K562 (cell line): ENCODE data around the gene GOT2. TPM values are rescaled to one million over a fixed set of nuclear protein-coding genes. Genes with fewer than 3 reads are reported as not detected.

ENCODE experiments used
- ATAC-seq: fragments of 200-7000 bp; cut with Tn5 transposase; 3 replicates; pipeline ENCODE4 v1.9.1; 2020; ENCODE audit warnings: moderate library complexity
- BruUV-seq: library from RNA; stranded (reverse); fragments of 400-500 nt; replicated peaks from 2 replicates; lab custom pipeline; 2021; lab: Mats Ljungman, UMichigan
- CTCF ChIA-PET: fragments of 300-600 bp; formaldehyde crosslinking; extraction: SDS; loops from one replicate; lab custom pipeline; 2021; ENCODE audit warnings: low intra/inter-chr PET ratio; lab: Yijun Ruan, JAX
- POLR2A ChIA-PET: fragments of 300-600, 350-650 bp; sonication (Branson Sonifier 250); formaldehyde crosslinking; extraction: SDS; loops from one replicate; lab custom pipeline; 2021; ENCODE audit warnings: antibody characterized with exemption, inconsistent platforms; lab: Yijun Ruan, JAX
- DNase-seq, 4 experiments: peaks; one replicate each; pipeline versions ENCODE4 v3.0.0 to v3.0.0-alpha.2; 2011 to 2018; ENCODE audit warnings: low spot score in 3 of 4, mixed read lengths in 3 of 4; ENCODE audit errors: extremely low read depth in 1 of 4
- FAIRE-seq: peaks from 2 replicates; lab custom pipeline; 2011; peaks lifted over from hg19 to GRCh38; lab: Jason Lieb, UNC
- H2AFZ ChIP-seq: 2 replicates; pipeline ENCODE4 v1.6.0; 2011; ENCODE audit warnings: low read depth, low read length, control low read depth, inconsistent platforms
- H3K27ac ChIP-seq: fragments of 200-600 bp; 3 replicates; pipeline ENCODE4 v1.8.0; 2011; ENCODE audit warnings: low read depth, mild to moderate bottlenecking, control low read depth, inconsistent platforms, low read length, moderate library complexity, mixed read lengths; ENCODE audit errors: extremely low read depth
- H3K27me3 ChIP-seq, 2 experiments: fragments of 300-600 bp in 1 of 2; 2 replicates in 1 of 2; 3 replicates in 1 of 2; pipeline versions ENCODE4 v1.6.0 to v1.8.0; 2011; ENCODE audit warnings: inconsistent platforms in 2 of 2, low read length in 2 of 2, mild to moderate bottlenecking in 1 of 2, mixed read lengths in 1 of 2, moderate library complexity in 1 of 2; ENCODE audit not compliant: control insufficient read depth in 2 of 2, insufficient read depth in 2 of 2
- H3K36me3 ChIP-seq: fragments of 300-600 bp; 3 replicates; pipeline ENCODE4 v1.8.0; 2011; ENCODE audit warnings: mild to moderate bottlenecking, low read length, inconsistent platforms; ENCODE audit not compliant: control insufficient read depth, insufficient read depth
- H3K4me1 ChIP-seq, 2 experiments: fragments of 200-600 bp in 1 of 2; replicated peaks in 1 of 2; 2 replicates in 1 of 2; 3 replicates in 1 of 2; pipeline versions ENCODE4 v1.5.1 to v1.8.0; 2011; ENCODE audit warnings: inconsistent platforms in 2 of 2, low read length in 2 of 2, mild to moderate bottlenecking in 1 of 2, mixed read lengths in 1 of 2, moderate library complexity in 1 of 2; ENCODE audit not compliant: control insufficient read depth in 2 of 2, insufficient read depth in 2 of 2
- H3K4me2 ChIP-seq: 2 replicates; pipeline ENCODE4 v1.6.1; 2011; ENCODE audit warnings: low read length, control low read depth, inconsistent platforms, mixed read lengths; ENCODE audit not compliant: insufficient read depth
- H3K4me3 ChIP-seq: fragments of 200-600 bp; sonication (generic), shearing (Covaris generic); 2 replicates; pipeline ENCODE4 v1.5.1; 2016; ENCODE audit warnings: control low read depth, inconsistent platforms
- H3K79me2 ChIP-seq: fragments of 200-600 bp; 3 replicates; pipeline ENCODE4 v1.8.0; 2011; ENCODE audit warnings: low read length, inconsistent platforms; ENCODE audit not compliant: control insufficient read depth, insufficient read depth
- H3K9ac ChIP-seq, 2 experiments: 2 replicates each; pipeline versions ENCODE4 v1.6.0 to v1.6.1; 2011; ENCODE audit warnings: low read depth in 2 of 2, low read length in 2 of 2, control low read depth in 1 of 2, inconsistent platforms in 1 of 2, mild to moderate bottlenecking in 1 of 2, mixed read lengths in 1 of 2; ENCODE audit not compliant: insufficient read depth in 1 of 2
- H3K9me1 ChIP-seq: one replicate; pipeline ENCODE4 v1.6.0; 2011; ENCODE audit warnings: inconsistent platforms, mild to moderate bottlenecking, low read length, moderate library complexity; ENCODE audit not compliant: control insufficient read depth, insufficient read depth
- H3K9me3 ChIP-seq: replicated peaks from 2 replicates; pipeline ENCODE4 v1.5.1; 2011; ENCODE audit warnings: low read depth, low read length, inconsistent platforms; ENCODE audit not compliant: control insufficient read depth, insufficient read depth
- H4K20me1 ChIP-seq: replicated peaks from 2 replicates; pipeline ENCODE4 v1.6.1; 2011; ENCODE audit warnings: low read length, inconsistent platforms, mixed read lengths; ENCODE audit not compliant: control insufficient read depth, insufficient read depth
- ASH1L ChIP-seq: fragments of 450-650 bp; IDR thresholded peaks from 2 replicates; pipeline ENCODE4 v1.6.1; 2018; ENCODE audit warnings: borderline replicate concordance, mild to moderate bottlenecking, low read depth; ENCODE audit not compliant: partially characterized antibody
- HNRNPUL1 ChIP-seq: fragments of 200-400 bp; formaldehyde crosslinking; IDR thresholded peaks from 2 replicates; pipeline ENCODE4 v1.6.1; 2017; ENCODE audit warnings: low read length
- NCOA2 ChIP-seq, 2 experiments: fragments of 450-650 bp; IDR thresholded peaks; 2 replicates each; pipeline ENCODE4 v1.6.1; 2018; ENCODE audit warnings: mild to moderate bottlenecking in 2 of 2, moderate library complexity in 1 of 2; ENCODE audit not compliant: partially characterized antibody in 2 of 2
- PTBP1 ChIP-seq: fragments of 200-400 bp; formaldehyde crosslinking; IDR thresholded peaks from 2 replicates; pipeline ENCODE4 v1.6.1; 2017; ENCODE audit warnings: low read depth, low read length
- SMARCA5 ChIP-seq: fragments of 450-650 bp; IDR thresholded peaks from 2 replicates; pipeline ENCODE4 v1.6.1; 2016
- WGBS: fragments of 100-300 bp; shearing (Covaris generic); methylation state at CpG from one replicate; pipeline ENCODE4 v1.1.6; 2016; ENCODE audit warnings: low coverage, mixed read lengths; ENCODE audit not compliant: insufficient coverage; ENCODE audit errors: missing lambda C conversion rate; 5-methylcytosine and 5-hydroxymethylcytosine counted together
- in situ Hi-C: fragments of 300-500 bp; cut with MboI; formaldehyde crosslinking; loops from 4 replicates; pipeline ENCODE4 v1.15.0; 2018; ENCODE audit warnings: inconsistent platforms, mixed read lengths
- intact Hi-C: fragments of 100-400 bp; cut with micrococcal nuclease; formaldehyde crosslinking; loops from 2 replicates; pipeline ENCODE4 v1.14.2; 2022
- polyA plus RNA-seq, 8 experiments: library from polyadenylated mRNA; depleted of rRNA in 4 of 8; stranded (reverse) in 5 of 8; unstranded in 3 of 8; fragments of >200 nt; fragmentation: Nextera tagmentation in 2 of 8; fragmentation: Illumina TruSeq in 1 of 8; extraction: Ambion mirVana in 2 of 8; extraction: Trizol in 1 of 8; gene quantifications; 2 replicates each; pipeline versions ENCODE4 v1.2.1 to v1.2.3, GENCODE V29; 2011 to 2014; ENCODE audit warnings: inconsistent platforms in 1 of 8, missing spikeins in 1 of 8
- total RNA-seq, 7 experiments: library from RNA; depleted of rRNA in 6 of 7; stranded (reverse); fragments of >200 nt in 6 of 7; fragmentation: Illumina TruSeq in 2 of 7; extraction: Trizol in 2 of 7; gene quantifications; 2 replicates each; pipeline versions ENCODE4 v1.2.1 to v1.2.3, GENCODE V29; 2011 to 2021; ENCODE audit warnings: low replicate concordance in 1 of 7
- TF ChIP-seq, protein P1 (sequence below), 2 experiments: fragments of 450-650 bp in 1 of 2; sonication (generic) in 1 of 2; formaldehyde crosslinking in 1 of 2; IDR thresholded peaks in 1 of 2; conservative IDR thresholded peaks in 1 of 2; 2 replicates each; pipeline versions ENCODE4 v1.6.1 to v1.8.1; 2016 to 2023; ENCODE audit warnings: mild to moderate bottlenecking in 2 of 2, moderate library complexity in 2 of 2, inconsistent platforms in 1 of 2, missing genetic modification reagents in 1 of 2

GOT2 gene
- total and polyA plus RNA-seq, 9 of the 15 experiments (the other 6 are each of a cell fraction or from before 2014, with no cell fraction given) = 43.1 to 190 (median 80.2) TPM

DNA sequence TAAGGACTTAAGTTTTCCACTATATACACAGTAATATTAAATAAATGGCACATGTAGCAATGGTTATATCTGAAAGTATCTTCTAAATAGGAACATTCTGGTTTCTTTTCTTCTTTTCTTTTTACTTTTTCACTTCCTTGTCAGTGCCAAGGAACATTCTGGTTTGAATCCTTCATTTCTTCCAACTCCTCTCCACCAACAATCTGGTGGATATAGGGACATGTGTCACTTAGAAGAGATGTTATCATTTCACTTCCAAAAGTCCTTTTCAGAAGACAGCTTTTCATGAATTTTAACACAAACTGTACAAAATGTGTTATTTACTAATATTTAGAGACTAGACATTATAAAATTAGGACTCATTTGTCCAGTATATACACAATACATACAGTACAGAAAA is 7.9 kb upstream of the GOT2 start (continued):
- no peak for TF ChIP-seq SMARCA5
- TF ChIP-seq NCOA2 (IDR thresholded peaks at IDR 0.05; ENCODE audit: partially characterized antibody in 2 of 2) = no peak

DNA sequence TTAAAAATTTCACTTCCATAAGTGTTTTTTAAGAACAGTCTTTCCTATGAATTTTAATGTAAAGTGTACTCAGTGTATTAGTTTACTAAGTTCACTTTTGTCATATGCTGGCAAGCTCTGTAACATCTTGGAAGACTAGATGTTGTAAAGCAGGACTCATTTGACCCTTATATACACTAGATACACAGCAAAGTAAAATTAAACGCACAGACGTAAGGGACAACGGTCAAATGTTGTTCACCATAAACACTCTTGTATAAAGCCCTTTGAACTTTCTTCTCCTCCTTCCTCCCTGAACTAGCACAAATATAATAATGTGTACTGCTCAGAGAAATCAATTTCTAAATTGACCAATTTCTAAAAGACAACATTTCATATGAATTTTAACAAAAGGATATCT is 7.0 kb upstream of the GOT2 start:
- H3K9ac ChIP-seq = no peak overlapping the region
- H3K4me3 ChIP-seq = no peak overlapping the region
- FAIRE-seq (no peak), ATAC-seq (no peak), DNase-seq (no peak)
- no peaks in the 10 kb centered on the region for H3K27me3 ChIP-seq
- no peaks in the 10 kb centered on the region for H3K9me3 ChIP-seq
- H3K4me2 ChIP-seq = no peak overlapping the region
- intact Hi-C loops (no loop called here), in situ Hi-C loops (no loop called here)
- ChIA-PET CTCF (no interaction called here), POLR2A (no interaction called here)
- no peak overlapping the region for H3K27ac ChIP-seq
- no TSS peak for BruUV-seq
- TF ChIP-seq, protein P1, sequence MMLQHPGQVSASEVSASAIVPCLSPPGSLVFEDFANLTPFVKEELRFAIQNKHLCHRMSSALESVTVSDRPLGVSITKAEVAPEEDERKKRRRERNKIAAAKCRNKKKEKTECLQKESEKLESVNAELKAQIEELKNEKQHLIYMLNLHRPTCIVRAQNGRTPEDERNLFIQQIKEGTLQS (IDR thresholded peaks at IDR 0.05) = no peak
- TF ChIP-seq, protein P1 (CRISPR knock-in tag; conservative IDR thresholded peaks at IDR 0.05) = no peak
- TF ChIP-seq ASH1L (no peak), HNRNPUL1 (no peak), PTBP1 (no peak)
- H2AFZ ChIP-seq = 0 out of 2 replicates have a peak overlapping the region, but pooled peaks have one; percentile 11
- no peaks in the 10 kb centered on the region; a peak in 1 of 5 replicates for H3K4me1 ChIP-seq
- no peaks in the 10 kb centered on the region for H4K20me1 ChIP-seq
- H3K9me1 ChIP-seq = no peaks in the 10 kb centered on the region
- no peaks in the 10 kb centered on the region for H3K79me2 ChIP-seq
- 56% methylated on average over 3 of the region's 3 CpGs for WGBS
- no peaks in the 10 kb centered on the region for H3K36me3 ChIP-seq
